OCI-LY3 (cell line): ENCODE results near the gene TIMM13.

Experiments
- H2AFZ ChIP-seq: fragments of 200-600, 300-600 bp; shearing (Covaris generic); 2 replicates; pipeline ENCODE4 v1.6.0; 2014; ENCODE audit warnings: antibody characterized with exemption, low read depth, low read length
- H3K27ac ChIP-seq: fragments of 200-600, 300-600 bp; sonication (generic); 2 replicates; pipeline ENCODE4 v1.5.1; 2014; ENCODE audit warnings: mild to moderate bottlenecking, low read length, moderate library complexity, mixed read lengths
- H3K27me3 ChIP-seq: fragments of 200-600, 300-600 bp; sonication (generic); 2 replicates; pipeline ENCODE4 v1.6.1; 2014; ENCODE audit warnings: low read depth, low read length, mixed read lengths
- H3K36me3 ChIP-seq: fragments of 200-600, 300-600 bp; sonication (generic); replicated peaks from 2 replicates; pipeline ENCODE3; 2014; ENCODE audit warnings: low read depth, low read length, mixed read lengths
- H3K4me1 ChIP-seq: fragments of 300-600, 200-600 bp; sonication (generic); 2 replicates; pipeline ENCODE4 v1.6.1; 2014; ENCODE audit warnings: low read length, mixed read lengths
- H3K4me2 ChIP-seq: fragments of 200-600, 300-600 bp; sonication (generic); 2 replicates; pipeline ENCODE4 v1.6.1; 2014; ENCODE audit warnings: low read length, mixed read lengths
- H3K4me3 ChIP-seq: fragments of 300-600, 200-600 bp; sonication (generic); 2 replicates; pipeline ENCODE4 v1.5.1; 2014; ENCODE audit warnings: antibody characterized with exemption, mild to moderate bottlenecking, low read length, moderate library complexity
- H3K79me2 ChIP-seq: fragments of 300-600, 200-600 bp; shearing (Covaris generic); 2 replicates; pipeline ENCODE4 v1.6.1; 2014; ENCODE audit warnings: mild to moderate bottlenecking, low read length, mixed read lengths
- H3K9ac ChIP-seq: fragments of 300-600, 200-600 bp; shearing (Covaris generic); 2 replicates; pipeline ENCODE4 v1.6.0; 2014; ENCODE audit warnings: mild to moderate bottlenecking, low read length, moderate library complexity
- H3K9me3 ChIP-seq: fragments of 200-600, 300-600 bp; shearing (Covaris generic); 2 replicates; pipeline ENCODE4 v1.6.1; 2014; ENCODE audit warnings: low read length, mixed read lengths; ENCODE audit not compliant: insufficient read depth
- H4K20me1 ChIP-seq: fragments of 200-600, 300-600 bp; sonication (generic); 2 replicates; pipeline ENCODE4 v1.6.1; 2016; ENCODE audit warnings: low read length, mixed read lengths; ENCODE audit not compliant: insufficient read depth
- CTCF ChIP-seq: fragments of 200-600, 300-600 bp; sonication (generic); IDR thresholded peaks from 2 replicates; pipeline ENCODE4 v1.5.1; 2014; ENCODE audit warnings: antibody characterized with exemption, low read length, low read depth
- EZH2phosphoT487 ChIP-seq: fragments of 200-600 bp; shearing (Covaris generic); IDR thresholded peaks from 2 replicates; pipeline ENCODE4 v1.6.1; 2018; ENCODE audit warnings: antibody characterized with exemption, mixed run types, low read depth

TIMM13 gene

GRCh38 chr19:2387367-2388288 lies 39.8 kb downstream of the TIMM13 start:
- H2AFZ ChIP-seq, result no peak overlapping the region
- TF ChIP-seq EZH2phosphoT487 (no peak), CTCF (no peak)
- no peaks in the 10 kb centered on the region for H4K20me1 ChIP-seq
- H3K4me1 ChIP-seq, result no peaks in the 10 kb centered on the region; the same call in 1 of the 2 replicates
- peaks cover 4% of the 10 kb centered on the region; the same call in 1 of the 2 replicates for H3K27me3 ChIP-seq
- H3K36me3 ChIP-seq, result no peaks in the 10 kb centered on the region
- no peaks in the 10 kb centered on the region for H3K9me3 ChIP-seq
- no peak overlapping the region for H3K27ac ChIP-seq
- no peak overlapping the region for H3K9ac ChIP-seq
- no peaks in the 10 kb centered on the region for H3K79me2 ChIP-seq
- H3K4me3 ChIP-seq, result no peak overlapping the region
- H3K4me2 ChIP-seq, result no peak overlapping the region

DNA sequence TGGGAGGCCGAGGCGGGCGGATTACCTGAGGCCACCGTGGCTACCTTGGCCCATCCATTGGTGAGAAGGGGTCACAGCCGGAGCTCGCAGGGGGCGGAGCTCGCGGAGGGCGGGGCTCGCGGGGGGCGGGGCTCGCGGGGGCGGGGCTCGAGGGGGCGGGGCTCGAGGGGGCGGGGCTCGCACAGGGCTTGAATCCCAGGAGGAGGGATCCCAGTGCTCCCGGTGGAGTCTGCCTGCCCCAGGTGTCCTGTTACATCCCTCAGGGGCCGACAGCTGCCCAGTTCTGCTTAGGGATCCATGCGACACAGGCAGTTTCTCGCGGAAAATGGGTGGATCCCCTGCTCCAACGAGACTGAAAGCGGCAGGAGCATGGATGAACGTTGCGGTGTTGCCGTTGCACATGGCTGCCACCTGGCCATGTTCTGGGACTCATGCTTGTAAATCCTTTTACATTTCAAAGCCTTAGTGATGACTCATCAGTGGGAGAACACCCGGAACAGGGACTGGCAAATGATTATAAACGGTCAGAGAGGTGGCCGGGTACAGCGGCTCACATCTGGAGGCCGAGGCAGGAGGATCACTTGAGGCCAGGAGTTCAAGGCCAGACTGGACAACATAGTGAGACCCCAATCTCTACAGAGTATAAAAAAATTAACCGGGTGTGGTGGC lies 42.2 kb downstream of the TIMM13 start:
- Histone ChIP-seq H3K4me2 (no peak overlapping the region), H3K36me3 (no peaks in the 10 kb centered on the region), H3K9me3 (no peaks in the 10 kb centered on the region), H3K9ac (no peak overlapping the region), H3K4me1 (no peaks in the 10 kb centered on the region), H2AFZ (no peak overlapping the region), H3K27ac (no peak overlapping the region), H3K4me3 (no peak overlapping the region), H3K27me3 (peaks cover 4% of the 10 kb centered on the region; the same call in 1 of the 2 replicates), H4K20me1 (no peaks in the 10 kb centered on the region), H3K79me2 (no peaks in the 10 kb centered on the region)
- TF ChIP-seq EZH2phosphoT487, result no peak
- TF ChIP-seq CTCF, result no peak

DNA sequence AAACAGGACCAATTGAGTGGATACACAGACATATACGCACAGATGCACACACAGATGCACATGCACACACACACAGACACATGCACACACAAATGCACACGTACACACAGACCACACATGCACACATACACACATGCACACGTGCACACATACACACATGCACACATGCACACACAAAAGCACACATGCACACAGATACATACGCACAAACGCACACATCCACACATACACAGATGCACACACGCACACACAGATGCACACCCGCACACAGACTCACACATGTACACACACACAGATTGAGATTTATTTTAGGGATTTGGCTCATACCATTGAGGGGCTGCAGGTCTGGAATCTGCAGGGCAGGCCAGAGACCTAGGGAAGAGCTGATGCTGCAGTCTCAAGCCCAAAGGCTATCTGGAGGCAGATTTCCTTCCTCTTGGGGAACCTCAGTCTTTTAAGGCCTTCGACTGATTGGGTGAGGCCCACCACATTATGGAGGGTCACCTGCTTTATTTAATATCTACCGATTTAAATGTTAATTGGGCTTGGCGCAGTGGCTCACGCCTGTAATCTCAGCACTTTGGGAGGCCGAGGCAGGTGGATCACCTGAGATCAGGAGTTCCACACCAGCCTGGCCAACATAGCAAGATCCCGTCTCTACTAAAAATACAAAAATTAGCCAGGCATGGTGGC lies 44.7 kb downstream of the TIMM13 start:
- H3K9me3 ChIP-seq, result 0 out of 2 replicates have a peak, but pooled peaks cover 5% of the 10 kb centered on the region
- H3K79me2 ChIP-seq, result no peaks in the 10 kb centered on the region
- H2AFZ ChIP-seq, result no peak overlapping the region
- TF ChIP-seq EZH2phosphoT487 (no peak), CTCF (no peak)
- H3K27ac ChIP-seq, result no peak overlapping the region
- H3K4me2 ChIP-seq, result no peak overlapping the region
- H3K4me1 ChIP-seq, result no peaks in the 10 kb centered on the region
- H3K27me3 ChIP-seq, result peaks cover 3% of the 10 kb centered on the region; the same call in 1 of the 2 replicates
- H3K36me3 ChIP-seq, result no peaks in the 10 kb centered on the region
- no peak overlapping the region for H3K4me3 ChIP-seq
- no peaks in the 10 kb centered on the region for H4K20me1 ChIP-seq
- no peak overlapping the region for H3K9ac ChIP-seq
